BLaER1 (cell line): Measurements from ENCODE around the gene MT1X.

Experiments used
- H3K27ac ChIP-seq: shearing (Covaris generic); formaldehyde crosslinking; 2 replicates; pipeline ENCODE4 v1.8.1; 2022
- H3K27me3 ChIP-seq: shearing (Covaris generic); formaldehyde crosslinking; 2 replicates; pipeline ENCODE4 v1.8.1; 2022
- H3K36me3 ChIP-seq: shearing (Covaris generic); formaldehyde crosslinking; 2 replicates; pipeline ENCODE4 v1.8.1; 2022
- H3K4me1 ChIP-seq: shearing (Covaris generic); formaldehyde crosslinking; 2 replicates; pipeline ENCODE4 v1.8.1; 2022
- H3K4me2 ChIP-seq: shearing (Covaris generic); formaldehyde crosslinking; 2 replicates; pipeline ENCODE4 v1.8.1; 2022
- H3K4me3 ChIP-seq: shearing (Covaris generic); formaldehyde crosslinking; 2 replicates; pipeline ENCODE4 v1.8.1; 2022
- H3K9ac ChIP-seq: shearing (Covaris generic); formaldehyde crosslinking; 2 replicates; pipeline ENCODE4 v1.8.1; 2022
- H3K9me3 ChIP-seq: shearing (Covaris generic); formaldehyde crosslinking; 2 replicates; pipeline ENCODE4 v1.8.1; 2022
- H4K20me1 ChIP-seq: shearing (Covaris generic); formaldehyde crosslinking; 2 replicates; pipeline ENCODE4 v1.8.1; 2022
- Cebpa-rat ChIP-seq: shearing (Covaris generic); IDR thresholded peaks from 2 replicates; pipeline ENCODE4 v1.8.1; 2022

The MT1X gene

GRCh38 chr16:56681939-56682702 lies at the start of gene MT1X:
Gene MT1X (plus strand): TSS chr16:56682470. CDS start chr16:56682541, 71 bp downstream.
- peaks cover 4% of the 10 kb centered on the region for H3K27me3 ChIP-seq
- peak within 1 kb of the TSS; percentile 89 for H3K4me2 ChIP-seq
- peak within 1 kb of the TSS; percentile 87 for H3K9ac ChIP-seq
- H3K27ac ChIP-seq: peak within 1 kb of the TSS; percentile 82
- peak within 1 kb of the TSS; percentile 75 for H3K4me3 ChIP-seq
- peaks cover 72% of the 10 kb centered on the region for H3K4me1 ChIP-seq
- peaks cover 10% of the 10 kb centered on the region; the same call in 1 of the 2 replicates for H3K9me3 ChIP-seq
- peaks cover 19% of the 10 kb centered on the region; the same call in 1 of the 2 replicates for H3K36me3 ChIP-seq
- no peaks in the 10 kb centered on the region for H4K20me1 ChIP-seq
- TF ChIP-seq Cebpa-rat: no peak

GRCh38 chr16:56632848-56633365 lies 49.4 kb upstream of the MT1X start:
- Histone ChIP-seq H3K27me3 (peaks cover 100% of the 10 kb centered on the region), H3K27ac (no peak overlapping the region), H3K4me3 (no peak overlapping the region), H3K9ac (no peak overlapping the region), H4K20me1 (peaks cover 67% of the 10 kb centered on the region), H3K4me2 (no peak overlapping the region), H3K4me1 (no peaks in the 10 kb centered on the region), H3K9me3 (peaks cover 22% of the 10 kb centered on the region), H3K36me3 (no peaks in the 10 kb centered on the region)
- TF ChIP-seq Cebpa-rat: no peak

GRCh38 chr16:56633535-56633934 lies 48.7 kb upstream of the MT1X start:
- Histone ChIP-seq H3K27ac (no peak overlapping the region), H3K36me3 (no peaks in the 10 kb centered on the region), H3K9me3 (peaks cover 28% of the 10 kb centered on the region), H3K9ac (no peak overlapping the region), H3K4me2 (no peak overlapping the region), H3K4me3 (no peak overlapping the region), H3K4me1 (no peaks in the 10 kb centered on the region), H4K20me1 (peaks cover 72% of the 10 kb centered on the region), H3K27me3 (peaks cover 100% of the 10 kb centered on the region)
- TF ChIP-seq Cebpa-rat: no peak

- Histone ChIP-seq H3K4me2 (no peak overlapping the region), H3K36me3 (no peaks in the 10 kb centered on the region), H3K9me3 (peaks cover 30% of the 10 kb centered on the region), H3K4me3 (no peak overlapping the region), H4K20me1 (peaks cover 75% of the 10 kb centered on the region), H3K27ac (no peak overlapping the region), H3K4me1 (no peaks in the 10 kb centered on the region), H3K9ac (no peak overlapping the region), H3K27me3 (peaks cover 100% of the 10 kb centered on the region)
- no peak for TF ChIP-seq Cebpa-rat
Observed at GRCh38 chr16:56634715-56635440, 47.4 kb upstream of the MT1X start.

GRCh38 chr16:56635441-56635967 lies 46.8 kb upstream of the MT1X start:
- H3K9me3 ChIP-seq: peaks cover 30% of the 10 kb centered on the region
- H3K27me3 ChIP-seq: peaks cover 100% of the 10 kb centered on the region
- H3K4me3 ChIP-seq: no peak overlapping the region
- H3K36me3 ChIP-seq: no peaks in the 10 kb centered on the region
- no peak overlapping the region for H3K9ac ChIP-seq
- no peak overlapping the region for H3K4me2 ChIP-seq
- no peak for TF ChIP-seq Cebpa-rat
- H3K27ac ChIP-seq: no peak overlapping the region
- H4K20me1 ChIP-seq: peaks cover 75% of the 10 kb centered on the region
- no peaks in the 10 kb centered on the region for H3K4me1 ChIP-seq

GRCh38 chr16:56636616-56637413 lies 45.5 kb upstream of the MT1X start:
- no peak overlapping the region for H3K4me3 ChIP-seq
- no peak overlapping the region for H3K9ac ChIP-seq
- H3K27ac ChIP-seq: no peak overlapping the region
- H3K27me3 ChIP-seq: peaks cover 100% of the 10 kb centered on the region
- no peak overlapping the region for H3K4me2 ChIP-seq
- no peaks in the 10 kb centered on the region for H3K4me1 ChIP-seq
- no peak for TF ChIP-seq Cebpa-rat
- peaks cover 30% of the 10 kb centered on the region for H3K9me3 ChIP-seq
- peaks cover 66% of the 10 kb centered on the region for H4K20me1 ChIP-seq
- no peaks in the 10 kb centered on the region for H3K36me3 ChIP-seq

- peaks cover 100% of the 10 kb centered on the region for H3K27me3 ChIP-seq
- H3K4me2 ChIP-seq: no peak within 1 kb of the TSS
- no peak within 1 kb of the TSS for H3K9ac ChIP-seq
- TF ChIP-seq Cebpa-rat: no peak
- no peak within 1 kb of the TSS for H3K27ac ChIP-seq
- H4K20me1 ChIP-seq: peaks cover 62% of the 10 kb centered on the region
- peaks cover 30% of the 10 kb centered on the region for H3K9me3 ChIP-seq
- H3K36me3 ChIP-seq: no peaks in the 10 kb centered on the region
- no peak within 1 kb of the TSS for H3K4me3 ChIP-seq
- no peaks in the 10 kb centered on the region for H3K4me1 ChIP-seq
Observed at GRCh38 chr16:56637814-56638750, 44.2 kb upstream of the MT1X start, which contains the start of gene MT1A. Gene MT1A (plus strand): TSS chr16:56638666. CDS start chr16:56638739, 73 bp downstream.

- Histone ChIP-seq H3K4me1 (no peaks in the 10 kb centered on the region), H3K27me3 (peaks cover 100% of the 10 kb centered on the region), H3K9me3 (peaks cover 30% of the 10 kb centered on the region), H3K4me2 (no peak overlapping the region), H3K9ac (no peak overlapping the region), H3K27ac (no peak overlapping the region), H4K20me1 (peaks cover 63% of the 10 kb centered on the region), H3K4me3 (no peak overlapping the region), H3K36me3 (no peaks in the 10 kb centered on the region)
- TF ChIP-seq Cebpa-rat: no peak
Observed at GRCh38 chr16:56639045-56639444, 43.2 kb upstream of the MT1X start.
